SK-N-SH treated with all-trans-retinoic acid at 6 μM for 48 hours (cell line): Measurements from ENCODE around the gene STYK1.

Experiments used
- BACH2 ChIP-seq: fragments of 250-450 bp; sonication (Bioruptor Pico); IDR thresholded peaks from 2 replicates; pipeline ENCODE4 v1.9.0; 2021; ENCODE audit warnings: mild to moderate bottlenecking, borderline replicate concordance
- ESRRG ChIP-seq: fragments of 250-450 bp; sonication (Bioruptor Pico); IDR thresholded peaks from 2 replicates; pipeline ENCODE4 v1.6.1; 2021; ENCODE audit warnings: mild to moderate bottlenecking
- GLIS3 ChIP-seq: fragments of 250-450 bp; sonication (Bioruptor Pico); IDR thresholded peaks from 2 replicates; pipeline ENCODE4 v1.5.0; 2020; ENCODE audit warnings: mild to moderate bottlenecking, moderate library complexity
- RARB ChIP-seq: fragments of 250-450 bp; sonication (Bioruptor Pico); IDR thresholded peaks from 2 replicates; pipeline ENCODE4 v1.8.0; 2021; ENCODE audit warnings: mild to moderate bottlenecking, moderate library complexity
- TCF4 ChIP-seq: fragments of 250-450 bp; sonication (Bioruptor Pico); IDR thresholded peaks from 2 replicates; pipeline ENCODE4 v1.8.0; 2021; ENCODE audit warnings: mild to moderate bottlenecking, moderate library complexity, borderline replicate concordance
- ZFP3 ChIP-seq: fragments of 250-450 bp; sonication (Bioruptor Pico); IDR thresholded peaks from 2 replicates; pipeline ENCODE4 v1.5.0; 2020; ENCODE audit warnings: mild to moderate bottlenecking, moderate library complexity
- ZNF565 ChIP-seq: fragments of 450-650 bp; formaldehyde crosslinking; conservative IDR thresholded peaks from 2 replicates; pipeline ENCODE4 v1.5.0; 2020; ENCODE audit warnings: low read depth, mild to moderate bottlenecking, moderate library complexity
- TF ChIP-seq, protein P1 (sequence below): fragments of 250-450 bp; sonication (Bioruptor Pico); IDR thresholded peaks from 2 replicates; pipeline ENCODE4 v1.5.1; 2021; ENCODE audit warnings: mild to moderate bottlenecking, moderate library complexity
- TF ChIP-seq, protein P2 (sequence below): fragments of 250-450 bp; sonication (Bioruptor Pico); IDR thresholded peaks from 2 replicates; pipeline ENCODE4 v1.8.0; 2020; ENCODE audit warnings: mild to moderate bottlenecking, moderate library complexity, borderline replicate concordance
- TF ChIP-seq, protein P3 (sequence below): fragments of 250-450 bp; sonication (Bioruptor Pico); IDR thresholded peaks from 2 replicates; pipeline ENCODE4 v1.5.0; 2020; ENCODE audit warnings: mild to moderate bottlenecking, moderate library complexity

DNA sequence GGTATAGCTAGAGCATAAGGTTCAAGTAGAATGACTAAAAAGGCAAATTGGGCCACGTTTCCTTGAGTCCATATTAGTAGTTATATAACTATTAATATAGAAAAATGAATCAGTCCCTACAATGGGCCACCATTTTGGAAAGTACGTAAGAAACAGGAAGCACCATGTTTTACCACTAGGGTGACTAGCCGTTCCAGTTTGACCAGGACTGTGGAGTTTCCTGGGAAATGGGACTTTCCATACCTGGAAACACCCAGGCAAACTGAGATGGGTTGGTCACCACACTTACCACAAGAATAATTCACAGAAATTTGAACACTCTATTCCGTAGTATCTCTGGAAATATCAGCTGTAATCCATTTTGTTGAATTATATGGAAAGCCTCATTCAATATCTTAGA, 58.3 kb downstream of the STYK1 start:
- TF ChIP-seq TCF4 (CRISPR knock-in tag): no peak
- TF ChIP-seq RARB: no peak
- no peak for TF ChIP-seq ZFP3
- TF ChIP-seq BACH2 (CRISPR knock-in tag): no peak
- TF ChIP-seq, protein P1, sequence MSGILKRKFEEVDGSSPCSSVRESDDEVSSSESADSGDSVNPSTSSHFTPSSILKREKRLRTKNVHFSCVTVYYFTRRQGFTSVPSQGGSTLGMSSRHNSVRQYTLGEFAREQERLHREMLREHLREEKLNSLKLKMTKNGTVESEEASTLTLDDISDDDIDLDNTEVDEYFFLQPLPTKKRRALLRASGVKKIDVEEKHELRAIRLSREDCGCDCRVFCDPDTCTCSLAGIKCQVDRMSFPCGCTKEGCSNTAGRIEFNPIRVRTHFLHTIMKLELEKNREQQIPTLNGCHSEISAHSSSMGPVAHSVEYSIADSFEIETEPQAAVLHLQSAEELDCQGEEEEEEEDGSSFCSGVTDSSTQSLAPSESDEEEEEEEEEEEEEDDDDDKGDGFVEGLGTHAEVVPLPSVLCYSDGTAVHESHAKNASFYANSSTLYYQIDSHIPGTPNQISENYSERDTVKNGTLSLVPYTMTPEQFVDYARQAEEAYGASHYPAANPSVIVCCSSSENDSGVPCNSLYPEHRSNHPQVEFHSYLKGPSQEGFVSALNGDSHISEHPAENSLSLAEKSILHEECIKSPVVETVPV (CRISPR knock-in tag): no peak
- TF ChIP-seq, protein P2, sequence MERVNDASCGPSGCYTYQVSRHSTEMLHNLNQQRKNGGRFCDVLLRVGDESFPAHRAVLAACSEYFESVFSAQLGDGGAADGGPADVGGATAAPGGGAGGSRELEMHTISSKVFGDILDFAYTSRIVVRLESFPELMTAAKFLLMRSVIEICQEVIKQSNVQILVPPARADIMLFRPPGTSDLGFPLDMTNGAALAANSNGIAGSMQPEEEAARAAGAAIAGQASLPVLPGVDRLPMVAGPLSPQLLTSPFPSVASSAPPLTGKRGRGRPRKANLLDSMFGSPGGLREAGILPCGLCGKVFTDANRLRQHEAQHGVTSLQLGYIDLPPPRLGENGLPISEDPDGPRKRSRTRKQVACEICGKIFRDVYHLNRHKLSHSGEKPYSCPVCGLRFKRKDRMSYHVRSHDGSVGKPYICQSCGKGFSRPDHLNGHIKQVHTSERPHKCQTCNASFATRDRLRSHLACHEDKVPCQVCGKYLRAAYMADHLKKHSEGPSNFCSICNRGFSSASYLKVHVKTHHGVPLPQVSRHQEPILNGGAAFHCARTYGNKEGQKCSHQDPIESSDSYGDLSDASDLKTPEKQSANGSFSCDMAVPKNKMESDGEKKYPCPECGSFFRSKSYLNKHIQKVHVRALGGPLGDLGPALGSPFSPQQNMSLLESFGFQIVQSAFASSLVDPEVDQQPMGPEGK (CRISPR knock-in tag): no peak
- no peak for TF ChIP-seq ZNF565
- no peak for TF ChIP-seq ESRRG (CRISPR knock-in tag)
- TF ChIP-seq GLIS3 (CRISPR knock-in tag): no peak
- TF ChIP-seq, protein P3, sequence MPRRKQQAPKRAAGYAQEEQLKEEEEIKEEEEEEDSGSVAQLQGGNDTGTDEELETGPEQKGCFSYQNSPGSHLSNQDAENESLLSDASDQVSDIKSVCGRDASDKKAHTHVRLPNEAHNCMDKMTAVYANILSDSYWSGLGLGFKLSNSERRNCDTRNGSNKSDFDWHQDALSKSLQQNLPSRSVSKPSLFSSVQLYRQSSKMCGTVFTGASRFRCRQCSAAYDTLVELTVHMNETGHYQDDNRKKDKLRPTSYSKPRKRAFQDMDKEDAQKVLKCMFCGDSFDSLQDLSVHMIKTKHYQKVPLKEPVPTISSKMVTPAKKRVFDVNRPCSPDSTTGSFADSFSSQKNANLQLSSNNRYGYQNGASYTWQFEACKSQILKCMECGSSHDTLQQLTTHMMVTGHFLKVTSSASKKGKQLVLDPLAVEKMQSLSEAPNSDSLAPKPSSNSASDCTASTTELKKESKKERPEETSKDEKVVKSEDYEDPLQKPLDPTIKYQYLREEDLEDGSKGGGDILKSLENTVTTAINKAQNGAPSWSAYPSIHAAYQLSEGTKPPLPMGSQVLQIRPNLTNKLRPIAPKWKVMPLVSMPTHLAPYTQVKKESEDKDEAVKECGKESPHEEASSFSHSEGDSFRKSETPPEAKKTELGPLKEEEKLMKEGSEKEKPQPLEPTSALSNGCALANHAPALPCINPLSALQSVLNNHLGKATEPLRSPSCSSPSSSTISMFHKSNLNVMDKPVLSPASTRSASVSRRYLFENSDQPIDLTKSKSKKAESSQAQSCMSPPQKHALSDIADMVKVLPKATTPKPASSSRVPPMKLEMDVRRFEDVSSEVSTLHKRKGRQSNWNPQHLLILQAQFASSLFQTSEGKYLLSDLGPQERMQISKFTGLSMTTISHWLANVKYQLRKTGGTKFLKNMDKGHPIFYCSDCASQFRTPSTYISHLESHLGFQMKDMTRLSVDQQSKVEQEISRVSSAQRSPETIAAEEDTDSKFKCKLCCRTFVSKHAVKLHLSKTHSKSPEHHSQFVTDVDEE (CRISPR knock-in tag): no peak
